ENCODE measurements around the gene ACBD6.

ACBD6 gene

GRCh38 chr1:180376253-180376652 is 126.1 kb downstream of the ACBD6 start:
- TF ChIP-seq POLR2AphosphoS5 (IDR thresholded peaks at IDR 0.05; ENCODE audit: low read depth) (no peak), GABPA (IDR thresholded peaks at IDR 0.05; ENCODE audit: low read depth) (no peak), SPI1 (IDR thresholded peaks at IDR 0.05; ENCODE audit: borderline replicate concordance, low read depth) (no peak)
- TF ChIP-seq, protein P1, sequence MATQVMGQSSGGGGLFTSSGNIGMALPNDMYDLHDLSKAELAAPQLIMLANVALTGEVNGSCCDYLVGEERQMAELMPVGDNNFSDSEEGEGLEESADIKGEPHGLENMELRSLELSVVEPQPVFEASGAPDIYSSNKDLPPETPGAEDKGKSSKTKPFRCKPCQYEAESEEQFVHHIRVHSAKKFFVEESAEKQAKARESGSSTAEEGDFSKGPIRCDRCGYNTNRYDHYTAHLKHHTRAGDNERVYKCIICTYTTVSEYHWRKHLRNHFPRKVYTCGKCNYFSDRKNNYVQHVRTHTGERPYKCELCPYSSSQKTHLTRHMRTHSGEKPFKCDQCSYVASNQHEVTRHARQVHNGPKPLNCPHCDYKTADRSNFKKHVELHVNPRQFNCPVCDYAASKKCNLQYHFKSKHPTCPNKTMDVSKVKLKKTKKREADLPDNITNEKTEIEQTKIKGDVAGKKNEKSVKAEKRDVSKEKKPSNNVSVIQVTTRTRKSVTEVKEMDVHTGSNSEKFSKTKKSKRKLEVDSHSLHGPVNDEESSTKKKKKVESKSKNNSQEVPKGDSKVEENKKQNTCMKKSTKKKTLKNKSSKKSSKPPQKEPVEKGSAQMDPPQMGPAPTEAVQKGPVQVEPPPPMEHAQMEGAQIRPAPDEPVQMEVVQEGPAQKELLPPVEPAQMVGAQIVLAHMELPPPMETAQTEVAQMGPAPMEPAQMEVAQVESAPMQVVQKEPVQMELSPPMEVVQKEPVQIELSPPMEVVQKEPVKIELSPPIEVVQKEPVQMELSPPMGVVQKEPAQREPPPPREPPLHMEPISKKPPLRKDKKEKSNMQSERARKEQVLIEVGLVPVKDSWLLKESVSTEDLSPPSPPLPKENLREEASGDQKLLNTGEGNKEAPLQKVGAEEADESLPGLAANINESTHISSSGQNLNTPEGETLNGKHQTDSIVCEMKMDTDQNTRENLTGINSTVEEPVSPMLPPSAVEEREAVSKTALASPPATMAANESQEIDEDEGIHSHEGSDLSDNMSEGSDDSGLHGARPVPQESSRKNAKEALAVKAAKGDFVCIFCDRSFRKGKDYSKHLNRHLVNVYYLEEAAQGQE (IDR thresholded peaks at IDR 0.05; ENCODE audit: insufficient replicate concordance, low read depth) = no peak
- TF ChIP-seq, protein P2, sequence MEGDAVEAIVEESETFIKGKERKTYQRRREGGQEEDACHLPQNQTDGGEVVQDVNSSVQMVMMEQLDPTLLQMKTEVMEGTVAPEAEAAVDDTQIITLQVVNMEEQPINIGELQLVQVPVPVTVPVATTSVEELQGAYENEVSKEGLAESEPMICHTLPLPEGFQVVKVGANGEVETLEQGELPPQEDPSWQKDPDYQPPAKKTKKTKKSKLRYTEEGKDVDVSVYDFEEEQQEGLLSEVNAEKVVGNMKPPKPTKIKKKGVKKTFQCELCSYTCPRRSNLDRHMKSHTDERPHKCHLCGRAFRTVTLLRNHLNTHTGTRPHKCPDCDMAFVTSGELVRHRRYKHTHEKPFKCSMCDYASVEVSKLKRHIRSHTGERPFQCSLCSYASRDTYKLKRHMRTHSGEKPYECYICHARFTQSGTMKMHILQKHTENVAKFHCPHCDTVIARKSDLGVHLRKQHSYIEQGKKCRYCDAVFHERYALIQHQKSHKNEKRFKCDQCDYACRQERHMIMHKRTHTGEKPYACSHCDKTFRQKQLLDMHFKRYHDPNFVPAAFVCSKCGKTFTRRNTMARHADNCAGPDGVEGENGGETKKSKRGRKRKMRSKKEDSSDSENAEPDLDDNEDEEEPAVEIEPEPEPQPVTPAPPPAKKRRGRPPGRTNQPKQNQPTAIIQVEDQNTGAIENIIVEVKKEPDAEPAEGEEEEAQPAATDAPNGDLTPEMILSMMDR (IDR thresholded peaks at IDR 0.05; ENCODE audit: insufficient read depth, low read length) = no peak
- Histone ChIP-seq H3K27me3 (ENCODE audit: insufficient read depth, poor library complexity, severe bottlenecking) (no peaks in the 10 kb centered on the region), H3K27ac (replicated peaks) (no peak overlapping the region), H3K4me3 (replicated peaks; ENCODE audit: insufficient read depth, low read length) (no peak overlapping the region)
- no peak for DNase-seq (ENCODE audit: low read depth in 1 of 2, low spot score in 1 of 2)

DNA sequence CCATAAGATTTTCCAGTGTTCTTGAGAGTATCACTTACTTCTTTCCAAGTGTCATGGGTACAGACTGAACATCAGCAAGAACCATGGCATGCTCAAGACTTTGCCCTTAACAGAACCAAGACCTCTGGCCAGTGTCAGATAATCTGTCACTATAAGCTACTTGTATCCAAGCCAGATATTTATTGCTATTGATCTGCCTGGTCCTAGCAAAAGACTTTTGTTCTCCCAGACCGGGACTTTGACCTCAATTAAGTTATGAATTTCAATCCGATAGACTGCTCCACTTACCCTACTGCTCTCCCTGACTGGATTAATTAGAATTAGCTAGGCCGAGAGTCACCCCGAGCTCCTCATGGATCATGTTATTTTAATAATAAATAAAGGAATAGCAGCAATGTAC is 129.6 kb downstream of the ACBD6 start:
- Histone ChIP-seq H3K4me3 (replicated peaks; ENCODE audit: insufficient read depth, low read length) (no peak overlapping the region), H3K27me3 (ENCODE audit: insufficient read depth, poor library complexity, severe bottlenecking) (no peaks in the 10 kb centered on the region), H3K27ac (replicated peaks) (no peak overlapping the region)
- DNase-seq (ENCODE audit: low read depth in 1 of 2, low spot score in 1 of 2) = no peak
- no peak for TF ChIP-seq GABPA (IDR thresholded peaks at IDR 0.05; ENCODE audit: low read depth)
- TF ChIP-seq, protein P1 (IDR thresholded peaks at IDR 0.05; ENCODE audit: insufficient replicate concordance, low read depth) = no peak
- TF ChIP-seq SPI1 (IDR thresholded peaks at IDR 0.05; ENCODE audit: borderline replicate concordance, low read depth) = no peak
- no peak for TF ChIP-seq POLR2AphosphoS5 (IDR thresholded peaks at IDR 0.05; ENCODE audit: low read depth)
- TF ChIP-seq, protein P2 (IDR thresholded peaks at IDR 0.05; ENCODE audit: insufficient read depth, low read length) = no peak

DNA sequence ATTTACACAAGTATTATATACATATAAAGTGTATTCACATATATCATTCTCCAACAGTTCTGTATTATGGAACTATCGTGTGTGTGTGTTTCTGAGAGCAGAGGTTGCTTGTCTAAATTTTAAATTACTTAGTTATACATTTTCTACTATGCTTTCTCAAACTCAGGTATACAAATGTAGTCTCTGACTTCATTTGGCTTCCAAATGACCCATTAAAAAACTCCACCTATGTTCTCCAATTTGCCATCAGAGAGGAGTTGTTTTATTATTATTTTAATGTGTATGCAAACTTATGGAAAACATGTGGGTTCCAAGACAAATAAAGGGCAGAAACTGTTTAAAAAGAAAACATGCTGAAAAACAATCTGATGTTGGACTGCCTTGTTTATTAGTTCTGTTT is 131.8 kb downstream of the ACBD6 start:
- TF ChIP-seq, protein P2 (IDR thresholded peaks at IDR 0.05; ENCODE audit: insufficient read depth, low read length) = no peak
- TF ChIP-seq GABPA (IDR thresholded peaks at IDR 0.05; ENCODE audit: low read depth) (no peak), POLR2AphosphoS5 (IDR thresholded peaks at IDR 0.05; ENCODE audit: low read depth) (no peak), SPI1 (IDR thresholded peaks at IDR 0.05; ENCODE audit: borderline replicate concordance, low read depth) (no peak)
- TF ChIP-seq, protein P1 (IDR thresholded peaks at IDR 0.05; ENCODE audit: insufficient replicate concordance, low read depth) = no peak
- no peak for DNase-seq (ENCODE audit: low read depth in 1 of 2, low spot score in 1 of 2)
- Histone ChIP-seq H3K4me3 (replicated peaks; ENCODE audit: insufficient read depth, low read length) (no peak overlapping the region), H3K27ac (replicated peaks) (no peak overlapping the region), H3K27me3 (ENCODE audit: insufficient read depth, poor library complexity, severe bottlenecking) (no peaks in the 10 kb centered on the region)
